HG03457 (cell line): ENCODE results near the gene CISD2.
"Not testable (repeated sequence)": the region's sequence is repeated elsewhere in the genome, so short reads cannot be mapped to it uniquely, and the experiment has no call there.

Experiments used
- ATAC-seq: cut with Tn5 transposase; IDR thresholded peaks from one replicate; pipeline ENCODE4 v1.9.1; 2021; ENCODE audit warnings: moderate number of reproducible peaks; ENCODE audit not compliant: unreplicated experiment

The CISD2 gene, protein sequence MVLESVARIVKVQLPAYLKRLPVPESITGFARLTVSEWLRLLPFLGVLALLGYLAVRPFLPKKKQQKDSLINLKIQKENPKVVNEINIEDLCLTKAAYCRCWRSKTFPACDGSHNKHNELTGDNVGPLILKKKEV

DNA sequence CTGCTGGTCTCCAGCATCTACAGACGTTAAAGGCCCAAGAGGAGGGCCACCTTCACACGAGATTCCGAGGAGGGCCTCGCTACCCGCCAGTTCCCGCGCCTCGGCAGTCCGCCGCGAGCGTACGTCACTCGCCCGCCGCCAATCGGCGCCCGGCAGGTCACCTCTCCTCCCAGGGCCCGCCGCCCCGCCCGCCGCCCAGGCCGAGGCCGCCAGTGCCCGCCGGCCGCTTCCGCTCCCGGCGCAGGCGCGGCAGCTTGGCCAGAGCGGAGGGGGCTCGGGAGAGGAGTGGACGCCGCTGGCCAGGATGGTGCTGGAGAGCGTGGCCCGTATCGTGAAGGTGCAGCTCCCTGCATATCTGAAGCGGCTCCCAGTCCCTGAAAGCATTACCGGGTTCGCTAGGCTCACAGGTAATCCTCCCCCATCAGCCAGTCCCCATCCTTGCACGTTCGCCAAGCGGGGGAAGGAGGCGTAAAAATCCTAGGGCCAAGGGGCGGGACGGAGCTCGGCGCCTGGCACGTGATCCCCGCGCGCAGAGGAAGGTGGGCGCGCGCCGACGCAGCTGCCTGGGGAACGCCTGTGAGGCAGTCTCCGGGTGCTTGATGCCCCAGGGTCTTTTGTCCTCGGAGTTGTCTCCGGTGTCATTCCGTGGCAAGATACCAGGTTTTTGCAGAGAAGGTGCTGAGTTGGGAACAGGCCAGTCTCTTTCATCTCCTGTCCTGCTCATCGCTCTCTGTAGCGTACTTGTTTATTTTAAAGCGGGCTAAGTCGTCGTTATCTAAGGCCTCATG lies at the start of gene CISD2:
Gene CISD2, plus strand, starts transcription at position 212 of the 788 bp plus-strand sequence. Its CDS starts 93 bp downstream, at position 305.
- ATAC-seq, result peak; percentile 88

DNA sequence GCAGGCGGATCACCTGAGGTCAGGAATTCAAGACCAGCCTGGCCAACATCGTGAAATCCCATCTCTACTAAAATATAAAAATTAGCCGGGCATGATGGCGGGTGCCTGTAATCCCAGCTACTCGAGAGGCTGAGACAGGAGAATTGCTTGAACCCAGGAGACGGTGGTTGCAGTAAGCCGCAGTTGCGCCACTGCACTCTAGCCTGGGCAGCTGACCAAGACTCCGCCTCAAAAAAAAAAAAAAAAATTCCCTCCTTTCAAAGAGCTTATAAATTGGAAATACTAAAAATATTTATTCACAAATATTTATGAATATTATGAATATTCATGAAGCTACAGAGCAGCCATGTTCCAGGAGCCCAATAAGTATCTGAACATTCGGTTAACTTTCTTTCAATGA lies 49.7 kb upstream of the CISD2 start:
- ATAC-seq, result not testable (repeated sequence)

DNA sequence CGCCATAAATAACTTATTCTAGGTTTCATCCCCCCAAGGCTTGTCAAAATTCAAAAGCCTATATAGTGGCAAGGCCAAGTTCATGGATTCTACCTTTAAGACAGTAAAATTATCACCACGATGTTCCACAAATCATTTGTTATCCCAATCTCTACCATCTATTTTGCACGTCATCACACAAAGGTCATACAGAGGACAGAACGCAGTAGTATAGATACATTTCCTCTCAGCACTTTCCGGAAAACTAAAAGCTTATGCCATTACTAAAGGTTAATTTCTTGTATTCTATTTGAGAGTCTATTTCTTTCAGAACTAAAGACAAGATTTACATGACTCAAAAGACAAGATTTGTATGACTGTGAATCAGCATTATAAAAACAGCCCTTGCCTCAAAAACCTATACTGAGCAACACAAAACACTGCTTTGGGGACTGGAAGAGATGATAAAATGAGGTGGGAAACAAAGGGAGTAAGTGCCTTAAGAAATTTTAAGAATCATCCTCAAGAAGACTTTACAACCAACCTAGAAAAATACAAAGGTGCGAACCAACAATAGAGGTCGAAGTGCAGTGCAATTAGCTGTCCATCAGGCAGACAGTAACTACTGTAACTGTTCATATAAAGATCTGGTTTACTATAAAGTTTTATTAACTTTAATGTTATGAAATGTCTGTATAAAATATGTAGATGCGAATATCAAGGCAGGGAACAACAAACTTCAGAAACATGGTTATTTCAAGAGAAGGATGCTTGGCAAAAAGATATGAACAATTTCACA lies 49.0 kb upstream of the CISD2 start:
- no peak for ATAC-seq

DNA sequence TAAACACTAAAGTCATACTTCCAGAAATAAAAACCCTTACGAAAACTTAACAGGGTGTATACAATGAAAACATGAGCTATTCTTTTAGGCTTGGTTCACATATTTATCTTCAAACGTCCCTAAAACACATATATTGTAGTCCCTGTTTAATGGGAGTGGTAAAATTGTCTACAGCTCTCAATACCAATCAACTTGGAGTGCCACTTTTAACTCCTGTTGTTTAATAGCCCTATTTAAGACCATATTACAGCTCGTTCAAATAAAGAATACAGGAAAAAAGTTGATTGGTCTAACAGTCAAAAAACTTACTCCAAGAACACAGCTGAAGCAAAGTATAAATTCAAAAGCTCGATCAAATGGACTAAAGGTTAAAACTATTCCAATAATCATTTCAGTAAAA lies 45.3 kb upstream of the CISD2 start:
- no peak for ATAC-seq

DNA sequence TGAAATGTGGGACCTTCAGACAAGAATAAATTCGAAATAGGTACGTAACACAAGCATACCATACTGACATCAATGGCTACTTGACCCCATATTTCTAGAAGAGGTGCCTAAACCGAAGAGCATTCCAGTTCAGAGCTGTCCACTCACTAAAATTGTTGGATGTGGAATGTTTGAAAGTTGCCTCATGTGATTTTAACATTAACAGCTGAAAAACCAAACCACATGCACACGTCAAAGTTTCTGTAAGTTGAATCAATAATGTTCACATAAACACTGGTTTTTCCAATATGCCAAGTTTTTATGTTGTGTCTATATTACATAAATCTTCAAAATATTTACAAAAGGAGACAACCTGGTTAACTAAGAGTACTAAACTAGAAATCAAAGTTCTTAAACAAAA lies 44.9 kb upstream of the CISD2 start:
- ATAC-seq, result no peak

DNA sequence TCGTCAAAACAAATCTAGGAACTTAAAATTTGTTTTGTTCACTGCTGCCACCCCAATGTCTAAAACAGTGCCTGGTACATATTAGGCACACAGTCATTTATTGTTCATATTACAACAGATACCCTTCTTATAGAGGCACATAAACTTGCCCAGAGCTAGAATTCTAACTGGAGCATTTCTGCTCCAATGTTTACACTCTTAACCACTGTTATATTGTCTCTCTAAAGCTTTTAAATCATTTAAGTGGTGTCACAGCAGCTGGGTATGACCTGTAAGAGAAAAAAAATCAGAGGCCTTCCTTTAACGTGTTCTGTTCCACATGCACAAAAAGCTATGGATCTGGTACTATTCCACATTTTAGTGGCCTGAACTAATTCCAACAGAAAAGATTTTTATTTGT lies 44.4 kb upstream of the CISD2 start:
- ATAC-seq, result no peak

DNA sequence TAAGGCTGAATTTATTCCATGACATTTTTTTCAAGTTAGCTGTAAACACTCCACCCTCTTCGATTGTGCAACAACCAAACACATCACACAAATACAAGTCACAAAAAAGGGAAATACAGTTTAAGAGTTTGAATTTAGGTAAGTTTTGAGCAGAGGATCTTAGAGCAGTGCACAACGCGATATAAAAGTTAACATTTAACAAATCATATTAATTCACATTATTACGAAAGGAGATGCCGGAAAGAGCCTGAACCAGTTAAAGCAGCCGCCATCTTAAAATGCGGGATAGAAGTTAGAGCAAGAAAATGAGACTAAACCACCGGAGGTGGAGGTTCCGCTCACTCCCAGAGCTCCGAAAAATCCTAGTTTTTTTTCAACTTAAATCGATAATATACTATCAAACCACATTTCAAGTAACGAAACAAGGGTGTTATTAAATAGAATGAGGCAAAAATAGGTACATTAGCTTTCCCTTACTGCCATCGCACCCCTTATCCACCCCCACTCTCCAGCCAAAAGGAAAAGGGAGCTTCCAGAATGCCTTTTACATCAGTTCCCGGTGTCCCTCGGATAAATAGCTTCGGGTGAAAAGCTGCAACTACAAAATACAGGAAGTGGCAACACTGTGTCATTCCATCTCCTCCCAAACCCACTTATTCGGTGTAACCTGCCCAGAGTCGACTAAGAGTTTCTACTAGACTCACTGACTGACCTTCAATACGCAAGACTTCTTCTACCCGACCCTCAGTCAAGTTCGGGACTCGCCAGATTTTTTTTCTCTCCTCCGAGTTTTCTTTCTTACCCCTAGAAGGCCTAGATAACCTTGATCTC lies 43.3 kb upstream of the CISD2 start:
- no peak for ATAC-seq

DNA sequence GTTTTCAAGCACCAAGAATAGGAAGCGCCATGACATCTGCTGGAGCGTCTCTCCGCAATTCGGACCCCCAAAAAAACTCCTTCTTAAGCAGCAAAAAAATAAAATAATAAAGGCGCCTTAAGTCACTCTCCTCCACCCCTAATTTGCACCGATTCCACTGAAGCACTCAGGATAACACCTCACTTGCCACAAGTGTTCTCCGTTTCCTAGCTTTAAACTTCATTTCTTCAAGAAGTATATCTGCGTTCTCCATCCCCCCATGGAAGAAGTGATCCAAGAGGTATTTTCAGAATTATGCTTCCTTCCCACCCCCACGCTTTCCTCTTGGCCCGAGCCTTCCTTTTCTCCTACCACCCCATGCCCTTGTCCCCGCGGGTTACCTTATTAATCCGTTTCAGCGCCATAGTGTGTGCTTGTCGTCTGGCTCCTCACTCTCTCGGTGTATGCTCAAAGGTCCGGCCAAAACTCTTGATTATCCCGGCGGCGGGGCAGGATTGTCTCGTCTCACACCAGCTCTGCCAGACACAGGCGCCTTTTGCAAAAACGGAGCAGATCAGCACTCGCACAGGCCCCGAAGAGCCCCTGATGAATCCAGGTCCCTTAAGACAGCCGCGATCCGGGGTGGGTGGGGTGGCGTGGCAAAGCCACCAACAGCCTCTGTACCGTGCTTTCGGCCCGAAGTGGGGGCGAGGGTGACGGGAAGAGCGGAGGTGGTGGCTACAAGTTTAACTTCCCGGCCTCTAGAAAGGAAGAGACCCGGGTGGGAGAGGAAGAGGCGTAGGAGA lies 42.5 kb upstream of the CISD2 start:
- ATAC-seq, result no peak

DNA sequence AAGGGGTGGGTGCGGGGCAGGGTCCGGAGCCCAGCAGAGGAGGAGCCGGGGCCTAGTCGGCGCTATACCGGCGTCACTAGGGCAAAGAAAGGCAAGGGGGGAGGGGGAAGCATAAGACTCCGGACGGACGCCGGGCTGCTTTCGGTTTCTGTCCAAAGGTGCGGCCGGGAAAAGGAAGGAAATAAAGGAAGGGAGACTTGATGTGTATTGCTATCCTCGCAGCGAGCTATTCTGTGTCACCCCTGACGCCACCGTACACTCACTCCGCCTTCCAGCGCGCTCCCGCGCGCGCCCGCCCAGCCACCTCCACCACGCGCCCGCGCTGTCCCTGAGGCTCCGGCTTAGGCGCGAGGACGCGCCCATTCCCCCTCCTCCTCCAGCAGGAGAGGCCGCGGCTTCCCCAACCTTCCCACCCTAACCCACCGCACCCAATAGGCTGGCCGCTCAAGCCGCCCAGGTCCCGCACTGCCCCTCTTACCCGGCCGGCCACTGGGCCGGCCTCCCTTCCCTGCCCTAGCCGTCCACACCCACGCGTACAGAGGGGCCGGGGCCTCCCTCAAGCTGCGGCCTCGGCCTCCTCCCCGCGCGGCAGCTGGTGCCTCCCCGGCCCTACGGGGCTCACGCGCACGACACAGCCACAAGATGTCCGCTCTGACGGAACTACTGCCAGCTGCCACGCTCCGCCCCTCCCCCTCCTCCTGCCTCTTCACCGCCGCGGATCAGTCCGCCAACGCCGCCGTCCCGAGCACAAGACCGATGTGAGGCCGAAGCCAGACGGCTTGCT lies 41.7 kb upstream of the CISD2 start, which contains the start of gene UBE2D3:
Gene UBE2D3, minus strand, starts transcription at position 662 of the 784 bp plus-strand sequence. CDS start 1,043 bp downstream, outside the sequence.
- peak; percentile 15 for ATAC-seq

DNA sequence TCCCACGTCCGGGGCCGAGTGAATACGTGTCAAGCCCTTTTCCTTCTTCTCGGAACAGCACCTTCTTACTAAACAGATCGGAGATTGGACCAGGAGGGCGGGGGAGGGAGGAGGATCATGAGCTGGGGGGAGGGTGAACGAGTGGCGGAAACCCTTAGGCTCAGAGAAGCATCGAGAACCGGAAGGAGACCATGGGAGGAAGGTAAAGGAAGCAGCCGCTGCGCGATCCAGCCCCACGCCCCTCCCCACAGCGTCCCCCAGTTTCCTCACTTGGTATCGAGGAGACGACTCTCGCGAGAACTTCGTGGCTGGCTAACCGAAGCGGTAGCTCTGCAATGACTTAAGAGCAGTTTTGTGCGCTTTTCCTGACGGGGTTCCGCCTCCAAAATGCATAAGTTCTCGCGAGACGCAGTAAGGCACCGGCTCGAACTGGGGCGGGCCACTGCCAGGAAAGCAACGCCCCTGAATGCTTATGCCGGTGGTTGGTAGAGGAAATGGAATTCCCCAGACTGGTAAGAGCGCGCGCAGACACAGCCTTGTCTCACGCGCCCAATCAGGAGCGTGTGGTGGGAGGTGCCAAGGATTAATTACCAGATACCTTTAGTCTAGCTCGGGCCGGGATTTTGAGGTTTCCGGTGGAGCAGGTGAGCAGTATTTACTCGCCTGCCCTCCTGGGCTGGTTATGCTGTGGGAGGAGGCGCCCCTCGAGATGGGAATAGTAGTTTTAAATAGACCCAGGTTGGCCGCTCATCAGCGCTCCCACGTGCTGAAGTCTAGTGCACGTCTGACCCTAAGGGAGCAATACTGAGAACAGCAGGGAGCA lies 40.9 kb upstream of the CISD2 start:
- peak; percentile 80 for ATAC-seq

DNA sequence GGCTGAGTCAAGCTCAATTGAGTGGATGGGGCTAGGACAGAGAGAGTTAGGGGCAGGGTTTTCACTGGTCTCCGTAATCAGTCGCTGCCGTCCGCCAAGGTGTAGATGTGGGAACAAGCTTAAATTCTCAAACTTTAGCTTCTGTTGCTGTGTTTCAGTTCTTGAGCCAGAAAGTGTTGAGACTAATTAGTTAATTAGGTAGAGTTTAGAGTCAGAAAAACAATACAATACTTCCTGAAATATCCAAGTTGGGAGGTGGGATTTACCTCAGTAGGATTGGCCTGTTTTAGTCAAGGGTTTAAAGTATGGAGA lies 40.3 kb upstream of the CISD2 start:
- no peak for ATAC-seq

DNA sequence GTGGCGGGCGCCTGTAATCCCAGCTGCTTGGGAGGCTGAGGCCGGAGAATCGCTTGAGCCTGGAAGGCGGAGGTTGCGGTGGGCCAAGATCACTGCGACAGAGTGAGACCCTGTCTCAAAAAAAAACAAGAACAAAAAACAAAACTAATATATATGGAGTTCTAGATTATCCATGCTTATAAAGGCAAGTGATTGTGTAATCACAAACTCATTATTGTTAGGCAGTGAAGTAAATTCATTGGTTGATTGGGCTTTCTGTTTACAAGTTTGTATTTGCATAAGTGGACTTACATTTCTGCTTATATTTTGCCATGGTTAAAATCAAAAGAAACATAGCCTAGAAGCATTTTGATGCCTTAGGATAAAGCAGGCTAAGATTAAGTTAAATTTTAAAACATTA lies 39.0 kb upstream of the CISD2 start:
- no peak for ATAC-seq

DNA sequence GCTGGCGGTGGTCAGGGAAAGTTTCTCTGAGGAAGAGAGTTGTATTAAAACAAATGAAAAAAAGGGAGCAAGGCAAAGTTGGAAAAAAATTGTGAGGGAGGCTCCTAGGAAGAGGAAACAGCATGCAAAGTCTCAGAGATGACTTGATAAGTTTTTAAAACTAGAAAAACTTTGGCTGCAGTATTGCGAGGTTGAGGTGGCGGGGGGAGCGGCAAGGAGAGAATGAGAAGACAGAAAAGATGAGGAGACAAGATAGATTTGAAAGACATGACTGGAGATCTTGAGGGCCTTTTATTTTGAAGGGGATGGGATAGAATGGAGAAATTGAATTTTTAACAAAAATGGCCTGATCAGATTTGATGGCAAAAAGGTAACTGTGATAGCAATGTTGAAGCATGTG lies 36.7 kb upstream of the CISD2 start:
- ATAC-seq, result no peak

DNA sequence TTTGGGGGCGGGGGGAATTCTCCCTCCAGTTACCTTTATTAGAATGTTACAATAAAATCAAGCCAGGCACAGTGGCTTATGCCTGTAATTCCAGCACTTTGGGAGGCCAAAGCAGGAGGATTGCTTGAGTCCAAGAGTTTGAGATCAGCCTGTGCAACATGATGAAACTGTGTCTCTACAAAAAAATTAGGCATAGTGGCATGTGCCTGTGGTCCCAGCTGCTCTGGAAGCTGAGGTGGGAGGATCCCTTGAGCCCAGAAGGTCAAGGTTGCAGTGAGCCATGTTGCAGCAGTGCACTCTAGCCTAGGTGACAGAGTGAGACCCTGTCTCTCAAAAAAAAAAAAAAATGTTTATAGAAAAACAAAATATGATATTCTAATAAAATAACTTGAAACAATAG lies 36.1 kb upstream of the CISD2 start:
- no peak for ATAC-seq

DNA sequence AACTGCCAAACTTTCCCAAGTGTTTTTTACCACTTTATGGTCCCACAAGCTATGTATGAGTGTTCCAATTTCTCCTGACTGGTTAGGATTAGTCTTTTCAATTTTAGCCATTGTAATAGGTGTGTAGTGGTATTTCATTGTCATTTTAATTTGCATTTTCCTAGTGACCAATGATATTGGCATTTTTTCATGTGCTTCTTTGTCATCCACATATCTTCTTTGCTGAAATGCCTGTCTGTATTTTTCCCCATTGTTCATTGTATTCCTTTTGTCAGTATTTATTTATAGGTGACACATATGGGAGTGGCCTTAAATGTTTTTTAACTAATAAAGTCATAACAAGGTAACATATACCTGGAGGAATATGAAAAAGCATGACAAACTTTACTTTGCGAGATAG lies 32.2 kb upstream of the CISD2 start:
- no peak for ATAC-seq

DNA sequence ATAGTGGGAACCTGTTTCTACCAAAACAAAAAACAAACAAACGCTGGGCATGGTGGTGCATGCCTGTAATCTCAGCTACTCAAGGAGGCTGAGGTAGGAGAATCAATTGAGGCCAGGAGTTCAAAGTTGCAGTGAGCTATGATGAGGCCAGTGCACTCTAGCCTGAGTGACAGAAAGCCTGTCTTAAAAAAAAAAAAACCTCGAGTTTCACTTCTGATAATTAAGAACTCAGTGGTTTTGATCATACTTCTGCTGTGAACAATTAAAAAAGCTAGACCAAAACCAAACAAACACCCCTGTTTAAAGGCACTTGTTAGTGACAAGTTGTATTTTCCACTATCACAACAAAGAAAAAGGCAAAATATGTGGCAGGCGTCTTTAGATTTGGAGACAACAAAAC lies 26.4 kb upstream of the CISD2 start:
- ATAC-seq, result no peak

DNA sequence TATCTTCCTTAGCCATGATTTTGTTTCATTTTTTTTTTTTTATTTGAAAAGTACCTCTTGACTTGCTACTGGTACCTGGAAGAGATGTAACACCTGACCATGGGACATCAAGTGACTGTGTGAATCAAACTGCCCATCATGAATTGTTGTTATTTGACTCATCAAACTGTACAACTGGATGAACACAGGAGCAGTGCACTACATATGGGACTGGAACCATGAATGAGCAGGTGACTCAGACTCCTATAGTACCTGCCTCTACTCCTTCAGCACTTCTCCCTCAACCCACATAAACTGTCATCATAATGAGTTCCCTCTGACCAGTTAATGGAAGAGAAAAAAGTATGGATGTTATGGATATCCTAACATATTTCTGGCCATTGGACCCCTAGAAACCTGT lies 25.5 kb upstream of the CISD2 start:
- ATAC-seq, result no peak

DNA sequence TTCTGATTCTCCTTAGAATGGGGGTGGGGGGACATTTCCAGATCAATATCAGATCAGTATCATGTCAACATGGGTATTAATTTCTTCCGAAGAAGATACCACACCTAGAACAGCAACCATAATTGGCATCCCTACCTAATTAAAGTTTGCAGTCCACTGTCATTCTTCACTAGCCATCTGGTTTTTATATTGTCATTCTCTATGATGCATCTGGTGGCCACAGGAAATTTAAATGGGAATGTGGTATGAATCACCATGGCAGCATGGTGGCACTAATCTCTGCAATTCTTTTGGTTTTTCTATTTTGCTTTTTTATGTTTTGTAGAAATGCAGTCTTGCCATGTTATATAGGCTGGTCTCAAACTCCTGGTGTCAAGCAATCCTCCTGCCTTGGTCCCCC lies 24.9 kb upstream of the CISD2 start:
- ATAC-seq, result no peak

DNA sequence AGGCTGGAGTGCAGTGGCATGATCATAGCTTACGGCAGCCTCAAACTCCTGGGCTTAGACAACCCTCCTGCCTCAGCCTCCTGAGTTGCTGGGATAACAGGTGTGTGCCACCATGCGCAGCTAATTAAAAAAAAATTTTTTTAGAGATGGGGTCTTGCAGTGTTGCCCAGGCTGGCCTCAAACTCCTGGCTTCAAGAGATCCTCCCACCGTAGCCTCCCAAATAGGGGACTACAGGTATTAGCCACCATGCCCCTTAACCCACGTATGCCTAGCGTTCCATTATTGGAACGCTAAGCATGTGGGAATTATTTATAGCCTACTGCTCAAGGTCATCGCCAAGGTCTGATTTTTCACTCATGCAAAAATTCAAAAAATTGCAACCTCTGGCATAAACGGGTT lies 21.1 kb upstream of the CISD2 start:
- no peak for ATAC-seq
